Neuronal stem cell (in vitro differentiated cells): ENCODE results near the gene CASP2.

Experiments
- DNase-seq: peaks from one replicate; pipeline ENCODE4 v3.0.0-alpha.2; 2013; ENCODE audit warnings: low spot score
- H2AFZ ChIP-seq: one replicate; pipeline ENCODE4 v1.6.1; 2013; ENCODE audit warnings: mild to moderate bottlenecking, low read length, inconsistent platforms
- H2AK5ac ChIP-seq: 2 replicates; pipeline ENCODE4 v1.6.1; 2013; ENCODE audit warnings: low read depth, mild to moderate bottlenecking, inconsistent platforms, low read length, moderate library complexity, mixed read lengths
- H2BK120ac ChIP-seq: 2 replicates; pipeline ENCODE4 v1.6.1; 2013; ENCODE audit warnings: low read depth, mild to moderate bottlenecking, inconsistent platforms, low read length, moderate library complexity, mixed read lengths
- H2BK12ac ChIP-seq: one replicate; pipeline ENCODE4 v1.6.1; 2013; ENCODE audit warnings: low read length, inconsistent platforms
- H2BK15ac ChIP-seq: 2 replicates; pipeline ENCODE4 v1.6.1; 2013; ENCODE audit warnings: mild to moderate bottlenecking, low read length, inconsistent platforms, mixed read lengths
- H2BK5ac ChIP-seq: one replicate; pipeline ENCODE4 v1.6.1; 2013; ENCODE audit warnings: inconsistent platforms, mild to moderate bottlenecking, low read length, moderate library complexity
- H3K14ac ChIP-seq: one replicate; pipeline ENCODE4 v1.6.1; 2013; ENCODE audit warnings: low read length, inconsistent platforms
- H3K18ac ChIP-seq: 2 replicates; pipeline ENCODE4 v1.6.1; 2013; ENCODE audit warnings: low read length, inconsistent platforms
- H3K23ac ChIP-seq: 2 replicates; pipeline ENCODE4 v1.6.1; 2013; ENCODE audit warnings: low read depth, mild to moderate bottlenecking, mixed read lengths, low read length, inconsistent platforms; ENCODE audit not compliant: poor library complexity
- H3K27ac ChIP-seq: replicated peaks from 3 replicates; pipeline ENCODE4 v1.5.1; 2013; ENCODE audit warnings: low read length, inconsistent platforms
- H3K27me3 ChIP-seq, 3 experiments: 2 replicates each; pipeline ENCODE4 v1.6.1; 2013; ENCODE audit warnings: low read length in 3 of 3, mild to moderate bottlenecking in 2 of 3, inconsistent platforms in 1 of 3, low read depth in 1 of 3, mixed read lengths in 1 of 3, moderate library complexity in 1 of 3; ENCODE audit not compliant: control insufficient read depth in 3 of 3, insufficient read depth in 3 of 3
- H3K36me3 ChIP-seq, 2 donors: replicated peaks in 1 of 2; 2 replicates each; pipeline ENCODE4 v1.6.1; 2013; ENCODE audit warnings: low read length in 2 of 2; ENCODE audit not compliant: control insufficient read depth in 2 of 2, insufficient read depth in 2 of 2
- H3K4ac ChIP-seq: 2 replicates; pipeline ENCODE4 v1.6.1; 2013; ENCODE audit warnings: inconsistent platforms, mild to moderate bottlenecking, low read length, moderate library complexity
- H3K4me1 ChIP-seq, 2 donors: 1 replicate in 1 of 2; 2 replicates in 1 of 2; pipeline ENCODE4 v1.6.1; 2013; ENCODE audit warnings: low read length in 2 of 2, low read depth in 1 of 2; ENCODE audit not compliant: control insufficient read depth in 2 of 2, insufficient read depth in 1 of 2
- H3K4me2 ChIP-seq: one replicate; pipeline ENCODE4 v1.6.1; 2013; ENCODE audit warnings: mild to moderate bottlenecking, low read length, inconsistent platforms; ENCODE audit not compliant: insufficient read depth, poor library complexity, severe bottlenecking
- H3K4me3 ChIP-seq, 2 donors: 2 replicates each; pipeline ENCODE4 v1.5.1; 2013; ENCODE audit warnings: low read length in 2 of 2, mild to moderate bottlenecking in 2 of 2, inconsistent platforms in 1 of 2, moderate library complexity in 1 of 2
- H3K79me1 ChIP-seq: one replicate; pipeline ENCODE4 v1.6.1; 2013; ENCODE audit warnings: low read depth, mild to moderate bottlenecking, inconsistent platforms, low read length, moderate library complexity
- H3K9ac ChIP-seq: one replicate; pipeline ENCODE4 v1.6.1; 2013; ENCODE audit warnings: mild to moderate bottlenecking, low read depth, low read length, inconsistent platforms; ENCODE audit not compliant: poor library complexity
- H3K9me3 ChIP-seq, 2 donors: replicated peaks in 1 of 2; 2 replicates each; pipeline versions ENCODE3 to v1.6.1; 2013; ENCODE audit warnings: low read length in 2 of 2, mild to moderate bottlenecking in 2 of 2, inconsistent platforms in 1 of 2, low read depth in 1 of 2, mixed read lengths in 1 of 2, moderate library complexity in 1 of 2; ENCODE audit not compliant: control insufficient read depth in 2 of 2, insufficient read depth in 1 of 2
- H4K8ac ChIP-seq: one replicate; pipeline ENCODE4 v1.6.1; 2013; ENCODE audit warnings: low read depth, mild to moderate bottlenecking, inconsistent platforms, low read length, moderate library complexity
- H4K91ac ChIP-seq: one replicate; pipeline ENCODE4 v1.6.1; 2013; ENCODE audit warnings: low read length, low read depth, mild to moderate bottlenecking, inconsistent platforms; ENCODE audit not compliant: poor library complexity
- WGBS, 2 donors: extraction: QIAGEN DNeasy Blood & Tissue Kit; methylation state at CpG; one replicate each; pipeline ENCODE4 v1.1.7; 2013; ENCODE audit warnings: missing lambda C conversion rate in 2 of 2, mixed read lengths in 1 of 2; ENCODE audit not compliant: insufficient read length in 2 of 2, insufficient replicate concordance in 1 of 2; ENCODE audit errors: extremely low coverage in 2 of 2; 5-methylcytosine and 5-hydroxymethylcytosine counted together

CASP2 gene

GRCh38 chr7:143250822-143251221 lies 37.3 kb upstream of the CASP2 start:
- Histone ChIP-seq H3K14ac (no peak overlapping the region), H2BK15ac (no peak overlapping the region), H3K4me2 (no peak overlapping the region), H3K23ac (no peak overlapping the region), H3K4ac (no peak overlapping the region), H2BK5ac (no peak overlapping the region), H3K4me3 (no peak overlapping the region), H3K27me3 (peaks cover 0 to 4% (median 0%) of the 10 kb centered on the region in 3 experiments), H4K8ac (no peak overlapping the region), H3K36me3 (peaks cover 0 to 2% of the 10 kb centered on the region in 2 donors), H3K4me1 (no peaks in the 10 kb centered on the region), H2BK12ac (no peak overlapping the region), H4K91ac (no peak overlapping the region), H3K9ac (no peak overlapping the region), H3K79me1 (no peaks in the 10 kb centered on the region), H2AFZ (no peak overlapping the region), H3K27ac (no peak overlapping the region), H3K18ac (no peak overlapping the region), H2AK5ac (no peak overlapping the region), H3K9me3 (peaks cover 0 to 5% of the 10 kb centered on the region in 2 donors), H2BK120ac (no peak overlapping the region)
- no CpG with 5 or more reads among the region's 1 CpG for WGBS, 2 donors
- no peak for DNase-seq

GRCh38 chr7:143252006-143252405 lies 36.1 kb upstream of the CASP2 start:
- Histone ChIP-seq H2AK5ac (no peak overlapping the region), H3K18ac (no peak overlapping the region), H3K27me3 (no peaks in the 10 kb centered on the region), H2BK15ac (no peak overlapping the region), H3K14ac (no peak overlapping the region), H3K23ac (no peak overlapping the region), H3K27ac (no peak overlapping the region), H4K8ac (no peak overlapping the region), H3K4me3 (no peak overlapping the region), H4K91ac (no peak overlapping the region), H3K79me1 (no peaks in the 10 kb centered on the region), H2BK5ac (no peak overlapping the region), H2AFZ (no peak overlapping the region), H3K36me3 (peaks cover 0 to 2% of the 10 kb centered on the region in 2 donors), H3K4ac (no peak overlapping the region), H3K4me1 (no peaks in the 10 kb centered on the region), H3K4me2 (no peak overlapping the region), H3K9me3 (peaks cover 0 to 3% of the 10 kb centered on the region in 2 donors), H2BK120ac (no peak overlapping the region), H3K9ac (no peak overlapping the region), H2BK12ac (no peak overlapping the region)
- DNase-seq, result no peak
- WGBS, 2 donors, result no CpG with 5 or more reads among the region's 2 CpGs

- H2BK15ac ChIP-seq, result no peak overlapping the region
- no peak overlapping the region for H2BK120ac ChIP-seq
- no peak overlapping the region for H3K14ac ChIP-seq
- H3K27ac ChIP-seq, result no peak overlapping the region
- no peaks in the 10 kb centered on the region for H3K27me3 ChIP-seq
- no peaks in the 10 kb centered on the region for H3K36me3 ChIP-seq
- no peaks in the 10 kb centered on the region for H3K4me1 ChIP-seq
- no peak overlapping the region for H4K91ac ChIP-seq
- H2AK5ac ChIP-seq, result no peak overlapping the region
- no peak overlapping the region for H2AFZ ChIP-seq
- no peak for DNase-seq
- no peak overlapping the region for H2BK5ac ChIP-seq
- no peak overlapping the region for H4K8ac ChIP-seq
- H3K9me3 ChIP-seq, result peaks cover 0 to 3% of the 10 kb centered on the region in 2 donors
- H3K79me1 ChIP-seq, result no peaks in the 10 kb centered on the region
- no peak overlapping the region for H3K4me2 ChIP-seq
- H2BK12ac ChIP-seq, result no peak overlapping the region
- H3K18ac ChIP-seq, result no peak overlapping the region
- no CpG with 5 or more reads among the region's 3 CpGs for WGBS, 2 donors
- no peak overlapping the region for H3K23ac ChIP-seq
- no peak overlapping the region for H3K4ac ChIP-seq
- H3K9ac ChIP-seq, result no peak overlapping the region
- no peak overlapping the region for H3K4me3 ChIP-seq
Measured at GRCh38 chr7:143255564-143255963, 32.6 kb upstream of the CASP2 start.

DNA sequence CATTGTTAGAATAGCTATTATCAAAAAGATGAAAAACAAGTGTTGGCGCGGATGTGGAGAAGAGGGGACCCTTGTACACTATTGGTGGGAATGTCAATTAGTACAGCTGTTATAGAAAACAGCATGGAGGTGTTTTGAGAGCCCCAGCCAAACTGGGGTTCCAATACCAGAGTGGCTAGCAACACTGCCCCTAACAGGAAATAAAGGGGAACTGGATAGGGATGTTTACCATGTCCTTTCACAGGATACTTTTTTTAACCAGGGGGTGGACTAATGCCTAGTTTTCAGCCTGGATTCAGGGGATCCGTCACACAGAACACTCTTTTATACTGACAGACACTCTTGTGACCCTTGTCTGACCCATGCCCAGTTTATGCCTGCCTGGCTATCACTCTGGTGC lies 31.8 kb upstream of the CASP2 start:
- H3K27me3 ChIP-seq, result no peaks in the 10 kb centered on the region
- H3K18ac ChIP-seq, result no peak overlapping the region
- no peak overlapping the region for H3K9ac ChIP-seq
- H3K36me3 ChIP-seq, result no peaks in the 10 kb centered on the region
- H3K9me3 ChIP-seq, result peaks cover 0 to 3% of the 10 kb centered on the region in 2 donors
- no peak overlapping the region for H2BK5ac ChIP-seq
- no peak overlapping the region for H2BK15ac ChIP-seq
- no peak overlapping the region for H3K27ac ChIP-seq
- H3K4me1 ChIP-seq, result no peaks in the 10 kb centered on the region
- no peaks in the 10 kb centered on the region for H3K79me1 ChIP-seq
- no peak overlapping the region for H4K8ac ChIP-seq
- H3K14ac ChIP-seq, result no peak overlapping the region
- H3K4ac ChIP-seq, result no peak overlapping the region
- H3K23ac ChIP-seq, result no peak overlapping the region
- WGBS, 2 donors, result no CpG with 5 or more reads among the region's 3 CpGs
- H3K4me2 ChIP-seq, result no peak overlapping the region
- no peak overlapping the region for H3K4me3 ChIP-seq
- no peak overlapping the region for H4K91ac ChIP-seq
- no peak overlapping the region for H2BK12ac ChIP-seq
- H2AK5ac ChIP-seq, result no peak overlapping the region
- no peak overlapping the region for H2BK120ac ChIP-seq
- no peak for DNase-seq
- no peak overlapping the region for H2AFZ ChIP-seq
